Stimulated activated naive CD4-positive, alpha-beta T cell treated with Interleukin-2 at 50 U/mL for 16 hours (primary cell): ENCODE data around the gene GPC5.
"Not testable (repeated sequence)": the region's sequence is repeated elsewhere in the genome, so short reads cannot be mapped to it uniquely, and the experiment has no call there.

Experiments used
- DNase-seq: peaks from one replicate; lab custom pipeline; 2025; lab: John Stamatoyannopoulos, UW

Gene GPC5

GRCh38 chr13:91774397-91774796 lies 376.0 kb downstream of the GPC5 start:
- DNase-seq, result no peak

- no peak for DNase-seq
These were observed 378.3 kb downstream of the GPC5 start for GRCh38 chr13:91776611-91777193.

DNA sequence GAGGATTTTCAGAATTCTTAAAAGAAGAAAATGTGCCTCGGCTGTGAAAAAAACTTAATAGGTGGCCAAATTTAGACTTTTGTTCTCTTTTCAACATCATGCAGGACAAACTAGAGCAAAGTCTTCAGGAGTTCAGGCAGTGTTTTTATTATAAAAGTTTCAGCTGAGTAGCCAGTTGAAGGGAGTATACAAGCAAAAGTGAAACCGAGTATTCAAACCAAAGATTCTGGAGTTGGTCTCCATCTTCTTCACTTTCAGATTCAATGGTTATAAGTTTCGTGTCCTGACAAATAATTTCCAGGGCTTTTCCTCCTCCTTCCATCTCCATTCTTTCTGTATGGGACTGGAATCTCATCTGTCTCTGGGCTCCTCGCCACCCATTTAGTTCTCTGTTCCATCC lies 379.7 kb downstream of the GPC5 start:
- no peak for DNase-seq

GRCh38 chr13:91781982-91782691 lies 383.7 kb downstream of the GPC5 start:
- not testable (repeated sequence) for DNase-seq

DNA sequence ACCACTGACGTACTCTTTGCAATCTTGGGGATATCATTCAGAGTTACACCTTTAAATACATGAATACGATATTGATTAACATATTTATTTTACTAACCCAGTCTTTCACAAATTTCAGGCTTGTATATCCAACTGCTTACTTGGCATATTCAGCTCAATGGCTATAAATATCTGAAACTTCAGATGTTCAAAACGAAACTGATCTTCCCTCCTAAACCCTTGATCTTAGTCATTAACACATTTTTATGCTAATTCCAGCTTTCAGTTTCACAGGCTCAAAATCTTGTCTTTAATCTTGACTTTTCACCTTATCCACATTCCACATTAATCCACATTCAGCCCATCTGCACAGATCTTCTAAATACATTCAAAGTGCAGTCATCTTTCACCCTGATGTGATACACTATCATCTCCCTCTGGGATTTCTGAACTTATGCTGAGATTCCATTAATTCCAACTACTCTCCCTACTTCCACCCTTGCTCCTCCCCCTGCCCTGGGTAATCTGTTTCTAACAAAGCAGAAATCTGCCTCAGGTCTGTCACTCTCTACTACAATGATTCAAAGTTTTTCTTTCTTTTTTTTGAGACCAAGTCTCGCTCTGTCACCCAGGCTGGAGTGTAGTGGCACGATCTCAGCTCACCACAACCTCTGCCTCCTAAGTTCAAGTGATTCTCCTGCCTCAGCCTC lies 387.2 kb downstream of the GPC5 start:
- DNase-seq, result no peak

DNA sequence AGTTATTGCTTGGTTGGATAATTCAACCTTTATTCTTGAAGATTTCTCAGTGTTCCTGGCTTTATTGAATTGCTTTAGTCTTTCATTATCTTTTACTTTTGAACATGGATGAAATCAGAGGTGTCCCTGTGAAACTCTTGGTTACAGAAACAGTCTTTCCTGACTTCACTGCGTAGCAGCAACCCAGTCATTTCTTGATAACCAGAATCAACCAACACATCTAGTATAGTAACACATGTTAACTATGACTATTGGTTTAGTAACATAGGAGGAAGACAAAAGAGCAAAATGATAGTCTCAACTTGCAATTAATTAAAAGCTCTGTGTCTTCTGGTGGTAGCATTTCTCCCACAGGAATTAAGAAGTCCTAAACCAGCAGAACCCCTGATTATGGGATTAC lies 393.6 kb downstream of the GPC5 start:
- no peak for DNase-seq

GRCh38 chr13:91797567-91797966 lies 399.1 kb downstream of the GPC5 start:
- DNase-seq, result no peak

DNA sequence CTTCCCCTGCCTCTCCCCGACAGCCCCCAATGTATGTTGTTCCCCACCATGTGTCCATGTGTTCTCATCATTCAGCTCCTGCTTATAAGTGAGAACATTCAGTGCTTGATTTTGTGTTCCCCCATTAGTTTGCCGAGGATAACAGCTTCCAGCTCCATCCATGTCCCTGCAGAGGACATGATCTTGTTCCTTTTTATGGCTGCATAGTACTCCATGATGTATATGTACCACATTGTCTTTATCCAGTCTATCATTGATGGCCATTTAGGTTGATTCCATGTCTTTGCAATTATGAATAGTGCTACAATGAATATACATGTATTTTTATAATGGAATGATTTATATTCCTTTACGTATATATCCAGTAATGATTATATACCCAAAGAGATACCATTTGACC lies 399.9 kb downstream of the GPC5 start:
- DNase-seq, result not testable (repeated sequence)

GRCh38 chr13:91801772-91802171 lies 403.4 kb downstream of the GPC5 start:
- not testable (repeated sequence) for DNase-seq

- no peak for DNase-seq
These were observed 404.5 kb downstream of the GPC5 start for GRCh38 chr13:91802957-91803356.

GRCh38 chr13:91804724-91805123 lies 406.3 kb downstream of the GPC5 start:
- DNase-seq, result no peak

GRCh38 chr13:91805605-91806004 lies 407.2 kb downstream of the GPC5 start:
- no peak for DNase-seq

DNA sequence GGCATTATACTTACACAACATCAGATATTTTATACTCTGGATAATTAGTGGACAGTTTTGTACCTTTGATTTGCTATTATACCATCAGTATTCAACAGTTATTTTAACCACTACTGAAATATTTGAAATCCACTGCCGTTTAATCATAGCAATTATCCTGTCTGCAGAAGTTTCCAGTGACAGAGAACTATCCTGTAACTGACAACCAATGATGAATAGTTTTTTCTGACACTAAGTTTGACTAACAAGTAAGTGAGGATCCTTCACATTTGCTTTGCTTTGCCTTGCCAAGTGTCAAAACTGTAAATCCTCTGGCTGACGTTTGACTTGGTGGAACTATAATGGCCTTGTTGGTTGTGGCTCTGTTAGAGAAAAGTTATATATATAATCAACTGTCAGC lies 410.7 kb downstream of the GPC5 start:
- DNase-seq, result no peak

- no peak for DNase-seq
These were observed 414.8 kb downstream of the GPC5 start for GRCh38 chr13:91813253-91813652.

- DNase-seq, result no peak
These were observed 417.9 kb downstream of the GPC5 start for GRCh38 chr13:91816263-91816807.

DNA sequence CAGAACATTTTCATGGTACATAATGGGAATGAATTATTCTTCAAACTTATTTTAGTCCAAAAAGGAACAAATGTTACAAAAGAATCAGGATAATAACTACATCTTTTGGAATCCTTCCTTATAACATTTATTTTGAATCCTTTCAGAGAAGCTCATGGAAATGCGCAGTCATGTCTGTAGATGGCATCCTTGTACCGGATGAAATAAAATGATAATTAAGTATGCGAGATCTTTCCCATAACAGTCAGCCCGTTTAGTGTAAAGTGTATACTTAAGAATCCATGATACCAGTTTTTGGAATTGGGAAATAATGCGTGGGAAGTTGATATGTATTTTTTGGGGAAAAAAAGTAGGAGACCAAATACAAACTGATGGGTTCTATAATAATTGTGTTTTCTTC lies 418.8 kb downstream of the GPC5 start:
- DNase-seq, result no peak

- no peak for DNase-seq
These were observed 426.0 kb downstream of the GPC5 start for GRCh38 chr13:91824416-91824815.

- DNase-seq, result no peak
These were observed 427.1 kb downstream of the GPC5 start for GRCh38 chr13:91825516-91825915.

- DNase-seq, result no peak
These were observed 438.1 kb downstream of the GPC5 start for GRCh38 chr13:91836553-91836952.

- no peak for DNase-seq
These were observed 447.2 kb downstream of the GPC5 start for GRCh38 chr13:91845612-91846011.

DNA sequence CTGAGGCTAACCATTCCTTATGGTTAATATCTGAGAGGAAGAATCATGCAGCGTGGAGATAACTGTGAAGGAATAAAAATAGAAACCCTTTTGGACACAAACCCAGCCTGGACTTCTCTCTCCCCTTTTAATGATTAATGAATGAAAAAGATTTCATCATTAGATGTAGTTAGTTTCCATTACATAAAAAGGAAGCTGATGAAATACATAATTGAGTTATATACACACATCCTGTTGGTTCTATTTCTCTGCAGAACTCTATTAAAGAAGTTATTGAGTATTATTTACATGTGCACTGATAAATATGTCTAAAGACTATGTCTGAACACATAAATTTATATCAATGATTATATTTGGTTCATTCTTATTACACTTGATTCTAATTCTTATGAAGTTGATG lies 465.3 kb downstream of the GPC5 start:
- no peak for DNase-seq

GRCh38 chr13:91868351-91868750 lies 469.9 kb downstream of the GPC5 start:
- DNase-seq, result no peak

GRCh38 chr13:91878491-91878890 lies 480.1 kb downstream of the GPC5 start:
- no peak for DNase-seq
